Measurements from ENCODE around the gene MMP2. TPM values are rescaled to one million over a fixed set of nuclear protein-coding genes. Genes with fewer than 3 reads are reported as not detected.

Gene MMP2
- total RNA-seq, 1 donor from 2014 or later: 13.8 TPM

Other genes starting within 250 kb of the MMP2 start
- gene IRX6, start 155.0 kb upstream of the MMP2 start, total RNA-seq: not detected
- 2.5 TPM for gene LPCAT2, start 29.9 kb downstream of the MMP2 start, total RNA-seq
- 0.25 TPM for gene CAPNS2, start 87.5 kb downstream of the MMP2 start, total RNA-seq
- under 0.01 TPM for gene SLC6A2, start 176.8 kb downstream of the MMP2 start, total RNA-seq